Left lung (tissue), 10 donors: ENCODE data around the gene REEP3. TPM values are rescaled to one million over a fixed set of nuclear protein-coding genes. Genes with fewer than 3 reads are reported as not detected.
"Not testable (repeated sequence)": the region's sequence is repeated elsewhere in the genome, so short reads cannot be mapped to it uniquely, and the experiment has no call there.

ENCODE experiments used
- ATAC-seq: fragments of 200-7000 bp; cut with Tn5 transposase; one replicate; pipeline ENCODE4 v1.9.1; 2020; ENCODE audit warnings: moderate library complexity
- DNase-seq, 4 donors: peaks; one replicate each; pipeline ENCODE4 v3.0.0-alpha.2; 2013 to 2020
- H3K27ac ChIP-seq, 2 donors: fragments of 200-600 bp; sonication (generic) in 1 of 2; one replicate each; pipeline versions ENCODE4 v1.5.0 to v1.8.0; 2020 to 2021
- H3K27me3 ChIP-seq, 2 donors: fragments of 200-600 bp; sonication (generic) in 1 of 2; one replicate each; pipeline versions ENCODE4 v1.5.0 to v1.8.0; 2020 to 2021
- H3K36me3 ChIP-seq, 2 donors: fragments of 200-600 bp; sonication (generic) in 1 of 2; one replicate each; pipeline versions ENCODE4 v1.5.0 to v1.8.0; 2020 to 2021
- H3K4me1 ChIP-seq, 2 donors: fragments of 200-600 bp; one replicate each; pipeline ENCODE4 v1.8.0; 2021
- H3K4me3 ChIP-seq, 2 donors: fragments of 200-600 bp; sonication (generic) in 1 of 2; one replicate each; pipeline versions ENCODE4 v1.5.0 to v1.8.0; 2020 to 2021; ENCODE audit warnings: mild to moderate bottlenecking in 1 of 2
- H3K9me3 ChIP-seq, 2 donors: fragments of 200-600 bp; sonication (generic) in 1 of 2; one replicate each; pipeline versions ENCODE4 v1.5.0 to v1.8.0; 2020 to 2021
- CTCF ChIP-seq, 2 donors: fragments of 200-600 bp; sonication (generic) in 1 of 2; IDR thresholded peaks; one replicate each; pipeline versions ENCODE4 v1.5.0 to v1.8.0; 2021; ENCODE audit warnings: antibody characterized with exemption in 2 of 2
- intact Hi-C, 2 donors: fragments of 100-400 bp; cut with DNase I; formaldehyde crosslinking; loops; one replicate each; pipeline versions ENCODE4 v1.11.2 to v1.14.2; 2022
- polyA plus RNA-seq, 6 donors: library from polyadenylated mRNA; unstranded; fragments of 120-200 nt; gene quantifications; one replicate each; pipeline ENCODE4 v1.2.1, GENCODE V29; 2013; ENCODE audit not compliant: insufficient read length in 6 of 6
- total RNA-seq, 2 donors: library from RNA; stranded (reverse); fragmentation: NEBNext Ultra II Directional; extraction: Animal tissue kit (Norgen Biotek cat#: 25700); gene quantifications; one replicate each; pipeline ENCODE4 v1.2.1, GENCODE V29; 2021
- donor health status: DM: no; HTN: yes; CAD: no.
- donor health status: DM: no; HTN: no; CAD: no.

Gene REEP3
- total and polyA plus RNA-seq, 8 donors = 29.3 to 57.8 (median 38.2) TPM

DNA sequence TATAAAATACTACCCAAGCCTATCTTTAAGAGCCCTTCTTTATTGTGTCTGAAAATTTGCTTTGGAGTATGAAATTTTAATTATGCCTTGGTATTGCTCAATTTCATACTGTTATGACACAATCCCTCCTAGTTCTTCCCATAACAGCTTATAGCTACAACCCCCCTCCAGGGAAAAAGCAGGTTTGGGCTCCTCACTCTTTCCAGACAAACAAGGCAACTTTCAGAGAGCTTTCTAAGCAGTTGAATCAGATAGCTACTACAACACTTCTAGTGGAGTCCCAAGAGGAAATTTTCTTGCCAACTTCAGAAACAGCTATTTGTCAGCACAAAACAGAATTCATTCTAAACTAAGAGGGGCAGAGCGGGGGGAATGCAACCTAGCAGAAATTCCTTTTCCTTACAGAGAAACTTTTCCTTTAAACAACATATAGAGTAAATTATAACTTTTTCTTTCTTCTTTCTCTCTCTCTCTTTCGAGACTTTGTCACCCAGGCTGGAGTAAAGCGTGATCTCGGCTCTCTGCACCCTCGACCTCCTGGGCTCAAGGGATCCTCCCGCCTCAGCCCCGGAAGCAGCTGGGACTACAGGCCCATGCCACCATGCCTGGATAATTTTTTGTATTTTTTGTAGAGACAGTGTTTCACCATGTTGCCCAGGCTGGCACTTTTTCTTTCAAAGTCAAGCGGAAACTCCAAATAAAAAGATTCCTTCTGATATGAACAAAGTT, 29.4 kb upstream of the REEP3 start:
- peak; percentile 97 for ATAC-seq
- H3K9me3 ChIP-seq = no peaks in the 10 kb centered on the region
- no peaks in the 10 kb centered on the region for H3K36me3 ChIP-seq
- H3K4me1 ChIP-seq = peaks cover 0 to 19% of the 10 kb centered on the region in 2 donors
- DNase-seq = peak in 3 of 4 donors; percentile 39 to 90 (median 74)
- intact Hi-C loops = no loop called here
- peak overlapping the region; percentile 46 to 67 for H3K27ac ChIP-seq
- no peaks in the 10 kb centered on the region for H3K27me3 ChIP-seq
- no peak for TF ChIP-seq CTCF (IDR thresholded peaks at IDR 0.05)
- no peak overlapping the region for H3K4me3 ChIP-seq

DNA sequence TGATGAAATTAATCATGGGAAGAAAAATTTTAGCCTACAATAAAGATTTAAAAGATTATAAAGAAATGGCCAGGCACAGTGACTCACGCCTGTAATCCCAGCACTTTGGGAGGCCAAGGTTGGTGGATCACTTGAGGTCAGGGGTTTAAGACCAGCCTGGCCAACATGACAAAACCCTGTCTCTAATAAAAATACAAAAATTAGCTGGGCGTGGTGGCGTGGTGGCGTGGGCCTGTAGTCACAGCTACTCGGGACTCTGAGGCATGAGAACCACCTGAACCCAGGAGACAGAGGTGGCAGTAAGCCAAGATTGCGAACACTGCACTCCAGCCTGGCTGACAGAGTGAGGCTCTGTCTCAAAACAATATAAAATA, 28.9 kb upstream of the REEP3 start:
- H3K27ac ChIP-seq = peak overlapping the region in 1 of 2 donors; percentile 67
- ATAC-seq, DNase-seq: not testable (repeated sequence)

DNA sequence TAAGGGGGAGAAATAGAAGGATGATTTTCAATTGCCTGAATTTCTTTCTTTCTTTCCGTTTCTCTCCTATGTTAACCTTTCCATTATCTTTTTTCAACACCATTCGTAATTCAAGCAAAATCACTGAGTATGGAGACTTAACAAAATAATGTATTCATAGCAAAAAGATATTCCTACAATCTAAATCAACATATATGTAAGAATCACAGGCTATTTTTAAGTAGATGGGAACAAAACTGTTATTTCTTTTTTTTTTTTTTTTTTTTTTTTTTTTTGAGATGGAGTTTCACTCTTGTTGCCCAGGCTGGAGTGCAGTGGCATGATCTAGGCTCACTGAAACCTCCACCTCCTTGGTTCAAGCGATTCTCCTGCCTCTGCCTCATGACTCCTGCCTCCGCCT, 28.2 kb upstream of the REEP3 start:
- Histone ChIP-seq H3K4me3 (no peak overlapping the region), H3K4me1 (peaks cover 0 to 24% of the 10 kb centered on the region in 2 donors), H3K27ac (no peak overlapping the region), H3K36me3 (no peaks in the 10 kb centered on the region), H3K9me3 (no peaks in the 10 kb centered on the region), H3K27me3 (no peaks in the 10 kb centered on the region)
- DNase-seq (no peak), ATAC-seq (no peak)
- TF ChIP-seq CTCF (IDR thresholded peaks at IDR 0.05) = no peak
- intact Hi-C loops = no loop called here

More for the DNA sequence above, 28.9 kb upstream of the REEP3 start:
- H3K4me3 ChIP-seq, H3K9me3 ChIP-seq, H3K36me3 ChIP-seq, H3K27me3 ChIP-seq, intact Hi-C loops: not testable (repeated sequence)
- peaks cover 0 to 20% of the 10 kb centered on the region in 2 donors for H3K4me1 ChIP-seq

- no peak for ATAC-seq
- Histone ChIP-seq H3K27ac (no peak overlapping the region), H3K4me3 (no peak overlapping the region), H3K4me1 (peaks cover 0 to 24% of the 10 kb centered on the region in 2 donors), H3K27me3 (no peaks in the 10 kb centered on the region), H3K36me3 (no peaks in the 10 kb centered on the region), H3K9me3 (no peaks in the 10 kb centered on the region)
- no peak for TF ChIP-seq CTCF (IDR thresholded peaks at IDR 0.05)
- intact Hi-C loops = no loop called here
- DNase-seq = no peak
These were observed 26.2 kb upstream of the REEP3 start for GRCh38 chr10:63494951-63495350.

DNA sequence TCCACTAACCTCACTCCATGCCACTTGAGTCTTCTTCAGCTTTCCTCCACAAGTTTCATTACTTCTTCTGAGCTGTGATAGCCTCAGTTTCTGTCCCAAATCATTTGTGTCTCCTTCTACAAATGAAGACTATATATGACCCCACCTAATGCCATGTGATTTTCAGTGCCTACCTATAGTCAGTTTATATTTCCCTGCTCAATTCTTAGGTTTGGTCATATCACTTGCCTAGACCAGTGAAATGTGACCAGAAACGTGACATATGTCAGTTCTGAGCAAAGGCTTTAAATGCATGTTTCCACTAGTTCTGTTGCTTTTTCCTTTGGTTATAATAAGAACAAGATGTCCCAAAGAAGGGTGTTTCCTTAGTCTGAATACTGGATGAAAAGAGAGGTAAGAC, 24.6 kb upstream of the REEP3 start:
- peaks cover 0 to 16% of the 10 kb centered on the region in 2 donors for H3K4me1 ChIP-seq
- H3K4me3 ChIP-seq = no peak overlapping the region
- no peak for TF ChIP-seq CTCF (IDR thresholded peaks at IDR 0.05)
- H3K27me3 ChIP-seq = no peaks in the 10 kb centered on the region
- no peaks in the 10 kb centered on the region for H3K9me3 ChIP-seq
- no peak overlapping the region for H3K27ac ChIP-seq
- DNase-seq (no peak), ATAC-seq (no peak)
- intact Hi-C loops = no loop called here
- no peaks in the 10 kb centered on the region for H3K36me3 ChIP-seq

- no peaks in the 10 kb centered on the region for H3K27me3 ChIP-seq
- peaks cover 0 to 9% of the 10 kb centered on the region in 2 donors for H3K4me1 ChIP-seq
- no peak overlapping the region for H3K27ac ChIP-seq
- DNase-seq (no peak), ATAC-seq (no peak)
- H3K9me3 ChIP-seq = no peaks in the 10 kb centered on the region
- no peaks in the 10 kb centered on the region for H3K36me3 ChIP-seq
- TF ChIP-seq CTCF (IDR thresholded peaks at IDR 0.05) = no peak
- H3K4me3 ChIP-seq = no peak overlapping the region
- intact Hi-C loops = no loop called here
These were observed 23.9 kb upstream of the REEP3 start for GRCh38 chr10:63497321-63497720.
